NCI-H510A (cell line): ENCODE results near the gene RBM43.
"Not testable (repeated sequence)": the region's sequence is repeated elsewhere in the genome, so short reads cannot be mapped to it uniquely, and the experiment has no call there.

Experiments
- DNase-seq: peaks from one replicate; lab custom pipeline; 2025; lab: John Stamatoyannopoulos, UW

RBM43 gene

DNA sequence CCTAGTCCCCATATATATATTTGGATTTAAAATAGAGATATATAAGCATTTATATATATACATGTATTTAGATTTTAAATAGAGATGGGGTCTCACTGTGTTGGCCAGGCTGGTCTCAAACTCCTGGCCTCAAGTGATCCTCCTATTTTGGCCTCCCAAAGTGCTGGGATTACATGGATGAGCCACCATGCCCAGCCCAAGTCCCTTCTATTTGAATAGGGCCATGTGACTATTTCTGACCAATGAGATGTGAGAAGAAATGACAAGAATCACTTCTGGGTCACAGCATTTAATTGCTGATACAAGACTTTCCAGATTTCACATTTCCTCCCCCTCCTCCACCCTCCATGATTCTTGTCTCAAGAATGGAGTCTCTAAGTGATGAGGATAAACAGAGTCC, 6.4 kb upstream of the RBM43 start:
- DNase-seq: no peak

- no peak for DNase-seq
These were observed 5.9 kb upstream of the RBM43 start for GRCh38 chr2:151267537-151267936.

GRCh38 chr2:151265991-151266390, 4.3 kb upstream of the RBM43 start:
- DNase-seq: no peak

DNA sequence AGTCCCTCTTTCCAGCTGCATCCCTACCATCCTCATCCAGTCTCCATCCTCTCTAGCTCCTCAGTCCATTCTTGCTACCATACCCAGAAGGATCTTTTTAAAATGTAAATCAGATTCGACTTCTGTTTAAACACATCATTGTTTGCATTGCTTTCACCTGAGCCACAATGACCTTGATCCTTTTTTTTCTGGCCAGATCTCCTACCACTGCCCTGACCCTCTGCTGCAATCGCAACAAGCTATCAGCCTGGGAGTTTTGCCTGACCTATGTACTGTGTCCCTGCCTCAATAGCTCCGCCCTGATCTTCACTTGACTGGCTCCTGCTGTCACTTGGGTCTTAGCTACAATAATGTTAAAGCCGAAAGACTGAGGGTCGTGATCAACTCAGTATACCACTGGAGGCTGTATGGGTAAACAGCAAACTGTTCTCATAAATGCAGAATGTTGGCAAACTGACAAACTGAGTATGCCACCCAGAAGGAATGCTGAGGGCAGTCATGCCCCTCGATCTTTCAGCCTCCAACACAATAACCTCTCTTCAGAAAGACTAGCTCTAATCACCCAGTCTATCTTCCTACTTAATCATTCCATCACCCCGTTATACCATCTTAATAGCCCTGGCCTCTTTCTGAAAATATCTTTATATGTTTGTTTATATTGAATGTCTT, 2.6 kb upstream of the RBM43 start:
- DNase-seq: no peak

DNA sequence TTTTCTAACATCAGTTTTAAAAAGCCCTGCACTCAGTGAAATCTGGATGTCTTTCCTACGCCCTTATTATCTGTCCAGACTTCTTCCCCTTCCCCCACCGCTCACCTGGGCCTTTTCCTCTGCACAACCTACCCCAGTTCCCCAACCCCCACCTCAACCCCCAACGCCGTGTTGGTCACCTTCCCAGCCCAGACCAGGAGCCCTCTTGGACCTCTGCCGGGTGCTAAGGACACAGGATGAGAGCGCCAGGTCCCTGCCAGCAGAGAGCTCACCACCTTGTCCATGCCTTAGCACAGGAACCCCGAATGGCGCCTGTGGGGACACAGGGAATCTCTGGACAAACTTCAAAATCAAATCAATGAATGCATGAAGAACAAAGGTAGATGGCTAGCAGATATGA, 966 bp upstream of the RBM43 start:
- no peak for DNase-seq

DNA sequence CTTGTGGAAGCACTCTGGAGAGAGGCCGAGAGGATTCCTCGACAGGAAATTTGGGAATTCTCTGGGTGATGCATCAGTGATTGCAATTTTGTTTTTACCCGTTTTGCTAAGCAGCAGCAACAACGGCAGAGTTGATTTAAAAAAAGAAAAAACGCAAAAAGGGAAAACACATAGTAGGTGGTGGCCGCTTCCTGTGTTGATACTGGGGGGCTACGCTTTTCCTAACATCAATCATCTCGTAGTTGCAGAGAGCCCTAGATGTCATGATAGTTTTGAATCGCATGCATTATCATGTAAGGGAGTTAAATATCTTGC, 271 bp upstream of the RBM43 start:
- DNase-seq: no peak

DNA sequence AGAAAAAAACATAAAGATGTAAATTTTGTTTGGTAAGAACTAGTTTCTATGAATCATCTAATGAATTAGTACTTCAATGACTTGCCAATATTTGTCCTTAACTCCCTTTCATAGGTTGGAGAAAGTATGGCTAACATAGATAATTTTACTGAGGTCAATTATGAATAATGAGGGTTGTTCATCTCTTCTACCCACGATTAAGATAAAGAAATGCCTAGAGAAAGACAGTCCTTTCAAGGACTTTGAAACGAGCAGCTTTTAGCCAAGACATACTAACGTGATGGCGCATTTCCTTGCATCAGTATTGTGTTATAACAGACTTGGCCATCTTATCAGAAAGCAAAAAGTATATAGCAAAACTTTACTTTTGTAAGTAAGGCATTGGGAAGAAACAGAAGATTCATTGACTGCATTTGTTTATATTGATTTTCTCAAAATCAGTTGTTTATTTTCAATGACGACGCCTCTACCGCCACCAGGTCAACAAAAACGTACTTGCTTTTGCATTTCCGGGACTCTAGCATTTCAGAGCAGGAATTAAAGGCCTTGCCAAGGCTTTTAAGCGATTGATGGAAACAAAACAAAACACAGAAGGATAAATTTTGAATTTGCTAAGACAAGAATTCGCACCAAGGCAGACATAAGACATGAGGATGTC, 961 bp downstream of the RBM43 start:
- no peak for DNase-seq

GRCh38 chr2:151258121-151258520, 3.5 kb downstream of the RBM43 start:
- DNase-seq: no peak

- no peak for DNase-seq
These were observed 9.0 kb downstream of the RBM43 start for GRCh38 chr2:151252646-151253045.

DNA sequence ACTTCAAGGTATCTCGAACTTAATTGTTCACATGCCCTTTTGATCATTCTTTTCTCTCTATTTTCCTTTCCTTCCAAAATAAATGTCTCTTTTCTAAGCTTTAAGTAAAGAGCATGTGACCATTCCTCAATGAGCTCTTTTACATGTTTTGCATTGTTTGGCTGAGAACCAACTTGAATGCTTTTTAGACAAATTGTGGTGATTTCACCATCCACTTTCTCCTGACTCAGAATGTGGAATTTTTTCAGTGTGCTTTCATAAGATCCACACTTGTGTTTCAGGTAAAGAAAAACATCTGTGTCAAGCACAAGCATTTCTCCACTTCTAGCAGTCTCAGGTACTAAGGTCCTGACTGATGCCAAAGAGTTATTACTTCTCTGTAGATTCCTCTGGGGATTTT, 10.7 kb downstream of the RBM43 start:
- DNase-seq: no peak

DNA sequence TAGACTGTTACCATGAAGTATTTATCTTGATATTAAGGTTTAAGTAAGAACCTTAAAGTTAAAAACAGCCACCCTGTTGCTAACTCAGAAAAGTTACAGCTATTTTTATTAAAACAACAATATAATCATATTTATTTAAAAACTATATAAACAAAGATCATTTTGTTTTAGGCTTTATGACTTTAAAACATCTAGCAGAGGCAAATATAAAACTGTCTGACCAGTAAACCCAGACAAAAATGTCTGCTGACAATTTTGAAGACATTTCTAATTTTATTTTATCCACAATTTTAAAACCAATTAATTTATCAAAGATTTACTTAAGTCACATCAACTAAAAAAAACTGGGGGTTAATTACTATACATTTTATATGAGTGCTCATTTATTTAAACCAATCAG, 14.2 kb downstream of the RBM43 start:
- no peak for DNase-seq

DNA sequence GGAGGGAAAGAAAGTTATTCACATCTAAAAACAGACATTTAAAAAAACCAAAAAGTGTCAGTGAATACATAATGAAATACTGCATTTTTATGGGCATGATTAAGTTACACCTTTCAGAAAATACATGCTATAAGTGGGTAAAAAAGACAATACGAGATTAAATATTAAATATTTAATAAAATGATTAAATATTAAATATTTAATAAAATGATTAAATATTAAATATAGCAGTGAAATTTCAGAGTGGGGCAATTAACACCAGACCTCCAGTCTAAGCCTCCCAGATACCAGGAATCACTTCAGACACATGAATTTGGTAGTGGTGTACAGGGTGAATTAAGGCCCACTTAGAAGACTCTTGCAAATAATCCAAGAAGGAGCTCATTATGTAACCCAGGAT, 15.5 kb downstream of the RBM43 start:
- DNase-seq: no peak

- no peak for DNase-seq
These were observed 18.2 kb downstream of the RBM43 start for GRCh38 chr2:151243468-151243867.

GRCh38 chr2:151241224-151241623, 20.4 kb downstream of the RBM43 start:
- no peak for DNase-seq

DNA sequence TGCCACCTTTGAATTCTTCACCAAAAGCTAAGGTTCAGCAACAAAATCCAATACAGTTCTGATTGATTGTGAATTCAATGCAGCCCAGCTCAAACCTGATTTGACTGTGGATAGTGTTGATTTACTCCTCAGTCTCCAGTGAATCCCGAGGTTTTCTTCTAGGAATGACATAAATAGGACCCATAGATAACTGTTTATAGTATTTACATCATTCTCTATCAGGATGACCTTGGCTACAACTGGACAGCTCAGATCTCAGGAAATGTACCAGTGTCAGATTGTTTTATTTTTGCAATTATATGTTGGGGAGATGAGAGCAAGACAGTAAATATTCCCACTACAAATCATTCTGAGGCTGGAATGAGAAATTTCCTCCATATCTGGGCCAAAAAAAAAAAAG, 21.2 kb downstream of the RBM43 start:
- DNase-seq: no peak

GRCh38 chr2:151239624-151240023, 22.0 kb downstream of the RBM43 start:
- no peak for DNase-seq

DNA sequence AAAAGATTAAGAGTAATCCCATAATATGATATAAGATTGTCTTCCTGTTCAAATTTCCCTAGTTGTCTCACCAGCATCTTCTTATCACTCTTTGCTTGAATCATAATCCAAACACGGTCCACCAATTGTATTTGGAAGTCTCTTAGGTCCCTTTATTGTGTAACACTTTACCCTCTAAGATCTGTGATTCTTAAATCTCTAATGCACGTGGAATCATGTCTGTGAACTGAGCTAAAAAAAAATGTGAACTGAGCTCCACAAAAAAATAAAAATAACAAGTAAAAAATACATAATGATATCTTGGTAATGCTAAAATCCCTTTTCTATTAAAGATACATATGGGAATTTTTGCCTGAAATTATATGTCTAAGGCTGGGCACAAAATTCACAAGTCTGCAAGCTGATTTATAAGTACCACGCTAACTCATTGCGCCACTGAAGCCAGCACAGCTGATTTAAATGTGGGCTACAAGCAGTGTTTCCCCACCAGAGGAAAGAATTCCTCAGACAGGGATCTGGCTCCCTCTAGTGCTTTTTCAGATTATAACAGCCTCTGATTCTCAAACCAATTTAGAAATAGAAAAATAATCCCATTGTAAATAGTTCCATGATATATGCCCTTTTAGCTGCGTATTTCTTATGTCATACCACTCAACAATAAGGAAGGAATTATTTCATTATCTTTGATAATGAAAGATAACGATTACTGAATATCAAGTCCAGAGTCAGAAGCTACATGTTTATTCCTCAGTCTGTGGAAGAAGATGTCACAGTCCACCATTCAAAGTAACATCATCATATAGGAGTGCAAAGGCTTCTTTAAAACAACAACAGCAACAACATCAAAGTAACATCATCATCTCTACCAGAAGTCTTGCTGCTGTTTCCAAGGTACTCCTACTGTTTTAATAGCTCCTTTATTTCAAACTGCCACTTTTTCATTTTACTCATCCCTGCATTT, 22.9 kb downstream of the RBM43 start:
- no peak for DNase-seq

DNA sequence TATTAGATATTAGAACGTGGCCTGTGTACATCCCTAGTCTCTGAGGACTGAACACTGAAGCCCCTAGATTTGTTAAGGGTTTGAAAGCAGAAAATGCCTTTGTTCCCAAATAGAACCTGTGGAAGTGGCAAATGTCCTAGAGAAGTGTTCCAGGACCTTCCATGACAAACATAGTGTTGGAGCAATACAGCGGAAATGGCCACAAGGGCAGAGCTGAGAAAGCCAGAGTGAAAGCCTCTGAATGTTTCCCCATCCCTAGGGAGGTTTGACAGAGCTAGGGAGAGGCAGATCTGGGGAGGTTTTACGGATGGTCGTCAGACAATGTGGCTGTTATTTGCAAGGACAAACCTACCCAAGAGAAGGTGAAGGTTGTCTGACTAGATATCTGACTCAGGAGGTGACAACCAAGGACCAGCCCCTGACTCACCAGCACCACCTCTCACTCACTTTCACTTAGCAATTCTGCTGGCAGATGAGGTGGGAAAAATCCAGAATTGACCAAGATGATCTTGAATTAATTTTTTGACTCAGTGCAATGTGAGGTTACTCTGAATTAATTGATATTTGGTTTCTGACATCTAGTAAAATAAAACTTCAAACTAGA, 24.1 kb downstream of the RBM43 start:
- no peak for DNase-seq

DNA sequence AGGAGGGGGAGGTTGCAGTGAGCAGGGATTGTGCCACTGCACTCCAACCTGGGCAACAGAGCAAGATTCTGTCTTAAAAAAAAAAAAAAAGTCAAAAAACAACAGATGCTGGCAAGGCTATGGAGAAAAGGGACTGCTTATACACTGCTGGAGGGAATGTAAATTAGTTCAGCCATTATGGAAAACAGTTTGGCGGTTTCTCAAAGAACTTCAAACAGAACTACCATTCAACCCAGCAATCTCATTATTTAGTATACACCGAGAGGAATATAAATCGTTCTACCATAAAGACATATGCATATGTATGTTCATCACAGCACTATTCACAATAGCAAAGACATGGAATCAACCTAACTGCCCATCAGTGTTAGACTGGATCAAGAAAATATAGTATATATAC, 27.9 kb downstream of the RBM43 start:
- not testable (repeated sequence) for DNase-seq

DNA sequence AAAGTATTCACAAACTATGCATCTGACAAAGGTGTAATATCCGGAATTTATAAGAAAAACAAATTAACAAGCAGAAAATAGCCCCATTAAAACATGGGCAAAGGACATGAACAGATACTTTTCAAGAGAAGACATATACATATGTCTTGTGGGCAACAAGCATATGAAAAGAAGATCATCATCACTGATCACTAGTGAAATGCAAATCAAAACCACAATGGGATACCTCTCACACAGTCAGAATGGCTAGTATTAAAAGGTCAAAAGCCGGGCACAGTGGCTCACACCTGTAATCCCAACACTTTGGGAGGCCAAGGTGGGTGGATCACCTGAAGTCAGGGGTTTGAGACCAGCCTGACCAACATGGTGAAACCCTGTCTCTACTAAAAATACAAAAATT, 28.4 kb downstream of the RBM43 start:
- not testable (repeated sequence) for DNase-seq

- DNase-seq: no peak
These were observed 31.0 kb downstream of the RBM43 start for GRCh38 chr2:151230627-151231140.

GRCh38 chr2:151228847-151229512, 32.7 kb downstream of the RBM43 start:
- DNase-seq: no peak
